HG02588 (cell line): ENCODE measurements around the gene ZDHHC14.

Source experiments
- ATAC-seq: cut with Tn5 transposase; IDR thresholded peaks from one replicate; pipeline ENCODE4 v1.9.1; 2021; ENCODE audit warnings: mild to moderate bottlenecking, moderate library complexity; ENCODE audit not compliant: unreplicated experiment

Gene ZDHHC14

GRCh38 chr6:157609556-157609955, 228.6 kb downstream of the ZDHHC14 start:
- no peak for ATAC-seq

- no peak for ATAC-seq
These were observed 229.5 kb downstream of the ZDHHC14 start for GRCh38 chr6:157610451-157610999.

GRCh38 chr6:157611406-157611805, 230.4 kb downstream of the ZDHHC14 start:
- no peak for ATAC-seq

- no peak for ATAC-seq
These were observed 232.1 kb downstream of the ZDHHC14 start for GRCh38 chr6:157613011-157613522.

- no peak for ATAC-seq
These were observed 233.1 kb downstream of the ZDHHC14 start for GRCh38 chr6:157614026-157614568.

- ATAC-seq = no peak
These were observed 234.4 kb downstream of the ZDHHC14 start for GRCh38 chr6:157615420-157615769.

GRCh38 chr6:157615951-157616350, 235.0 kb downstream of the ZDHHC14 start:
- no peak for ATAC-seq

- ATAC-seq = no peak
These were observed 240.0 kb downstream of the ZDHHC14 start for GRCh38 chr6:157620944-157621343.

- ATAC-seq = no peak
These were observed 240.4 kb downstream of the ZDHHC14 start for GRCh38 chr6:157621406-157621805.

- no peak for ATAC-seq
These were observed 241.4 kb downstream of the ZDHHC14 start for GRCh38 chr6:157622427-157622826.

GRCh38 chr6:157625111-157625510, 244.1 kb downstream of the ZDHHC14 start:
- ATAC-seq = no peak

GRCh38 chr6:157625764-157626163, 244.8 kb downstream of the ZDHHC14 start:
- no peak for ATAC-seq

GRCh38 chr6:157627195-157627966, 246.4 kb downstream of the ZDHHC14 start:
- no peak for ATAC-seq

- no peak for ATAC-seq
These were observed 247.5 kb downstream of the ZDHHC14 start for GRCh38 chr6:157628463-157628862.

- ATAC-seq = no peak
These were observed 248.2 kb downstream of the ZDHHC14 start for GRCh38 chr6:157629220-157629619.

GRCh38 chr6:157630463-157631080, 249.6 kb downstream of the ZDHHC14 start:
- ATAC-seq = no peak

GRCh38 chr6:157631412-157631811, 250.4 kb downstream of the ZDHHC14 start:
- no peak for ATAC-seq

- no peak for ATAC-seq
These were observed 251.0 kb downstream of the ZDHHC14 start for GRCh38 chr6:157631838-157632614.

- no peak for ATAC-seq
These were observed 251.8 kb downstream of the ZDHHC14 start for GRCh38 chr6:157632821-157633220.

- ATAC-seq = no peak
These were observed 253.6 kb downstream of the ZDHHC14 start for GRCh38 chr6:157634546-157634945.
